DMS 273 treated with DMSO at 0.1 percent for 48 hours (cell line): Measurements from ENCODE around the gene TPCN1.
A peak's percentile ranks its signal among the peaks of the same experiment; 100 is the strongest.

Experiments used
- DNase-seq: peaks from one replicate; lab custom pipeline; 2025; lab: John Stamatoyannopoulos, UW

Gene TPCN1

DNA sequence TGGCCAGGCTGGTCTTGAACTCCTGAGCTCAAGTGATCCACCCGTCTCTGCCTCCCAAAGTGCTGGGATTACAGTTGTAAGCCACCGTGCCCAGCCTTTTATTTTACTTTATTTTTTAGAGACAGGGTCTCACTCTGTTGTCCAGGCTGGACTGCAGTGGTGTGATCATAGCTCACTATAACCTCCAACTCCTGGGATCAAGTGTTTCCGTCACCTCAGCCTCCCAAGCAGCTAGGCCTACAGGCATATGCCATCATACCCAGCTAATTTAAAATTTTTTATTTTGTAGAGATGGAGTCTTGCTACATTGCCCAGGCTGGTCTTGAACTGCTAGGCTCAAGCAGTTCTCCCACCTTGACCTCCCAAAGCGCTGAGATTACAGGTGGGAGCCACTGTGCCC is 3.7 kb downstream of the TPCN1 start:
- DNase-seq, result no peak

DNA sequence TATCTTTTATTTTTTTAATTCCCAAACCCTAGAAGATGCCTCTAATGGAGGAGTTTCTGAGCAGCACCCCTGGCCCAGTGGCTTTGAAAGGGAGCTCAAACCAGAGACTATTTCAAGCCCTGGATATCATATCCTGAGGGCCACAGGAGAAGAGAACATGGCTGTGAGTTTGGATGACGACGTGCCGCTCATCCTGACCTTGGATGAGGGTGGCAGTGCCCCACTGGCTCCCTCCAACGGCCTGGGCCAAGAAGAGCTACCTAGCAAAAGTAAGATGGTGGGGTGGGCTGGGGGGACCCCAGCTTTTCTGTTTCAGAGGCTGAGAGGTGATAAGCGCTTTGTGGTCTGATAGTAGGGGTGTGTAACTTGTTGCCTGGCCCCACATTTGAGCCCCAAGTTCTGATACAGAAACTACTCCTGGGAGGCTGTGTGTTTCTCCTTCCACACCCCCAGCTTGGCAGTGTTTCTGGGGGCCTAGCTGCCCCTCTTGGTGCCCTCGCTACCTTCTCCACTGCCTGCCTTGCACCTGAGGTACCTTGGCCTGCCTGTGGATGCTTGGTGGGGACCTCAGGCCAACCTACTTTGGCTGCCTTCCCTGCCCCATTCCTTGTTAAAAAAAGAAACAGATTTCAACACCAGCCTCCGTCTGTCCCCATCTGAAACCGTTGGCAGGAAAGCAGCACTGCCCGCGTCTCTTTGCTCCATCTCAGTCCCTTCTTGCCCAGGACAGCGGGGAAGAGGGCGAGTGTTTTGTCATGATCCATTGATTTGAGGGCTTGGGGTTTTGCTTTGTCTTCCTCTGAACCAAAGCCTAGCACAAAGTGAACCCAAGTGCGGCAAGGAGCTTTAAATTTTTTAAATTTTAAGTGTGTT is 5.7 kb downstream of the TPCN1 start:
- DNase-seq, result no peak

DNA sequence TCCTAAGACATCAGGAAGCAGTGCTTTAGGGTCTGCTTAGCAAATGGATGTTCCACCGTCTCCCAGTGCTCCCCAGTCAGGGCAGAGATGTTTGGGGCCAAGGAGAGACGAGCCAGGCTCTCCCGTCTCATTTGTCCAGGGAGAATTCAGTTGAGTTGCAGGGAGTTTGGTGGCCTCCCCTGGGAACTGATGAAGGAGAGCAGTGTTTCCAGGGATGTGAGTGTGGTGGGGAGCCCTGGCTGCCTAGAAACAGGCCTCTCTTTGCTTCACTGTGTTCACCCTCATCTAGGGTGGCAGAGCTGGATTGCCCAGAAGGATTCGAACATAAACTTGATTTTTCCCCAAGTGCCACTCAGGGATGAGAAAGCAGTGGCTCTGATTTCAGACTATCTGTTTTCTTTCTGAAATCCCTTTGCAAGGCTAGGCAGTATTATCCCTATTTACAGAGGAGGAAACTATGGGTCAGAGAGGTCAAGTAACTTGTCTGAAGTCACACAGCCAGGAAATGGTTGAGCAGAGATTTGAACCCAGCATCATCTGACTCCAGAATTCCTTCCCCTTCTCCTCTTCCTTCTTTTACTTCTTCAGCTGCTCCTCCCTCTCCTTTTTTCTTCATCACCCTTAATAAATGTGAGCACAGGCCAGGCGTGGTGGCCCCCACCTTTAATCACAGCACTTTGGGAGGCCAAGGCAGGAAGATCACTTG is 6.6 kb downstream of the TPCN1 start:
- DNase-seq, result no peak

DNA sequence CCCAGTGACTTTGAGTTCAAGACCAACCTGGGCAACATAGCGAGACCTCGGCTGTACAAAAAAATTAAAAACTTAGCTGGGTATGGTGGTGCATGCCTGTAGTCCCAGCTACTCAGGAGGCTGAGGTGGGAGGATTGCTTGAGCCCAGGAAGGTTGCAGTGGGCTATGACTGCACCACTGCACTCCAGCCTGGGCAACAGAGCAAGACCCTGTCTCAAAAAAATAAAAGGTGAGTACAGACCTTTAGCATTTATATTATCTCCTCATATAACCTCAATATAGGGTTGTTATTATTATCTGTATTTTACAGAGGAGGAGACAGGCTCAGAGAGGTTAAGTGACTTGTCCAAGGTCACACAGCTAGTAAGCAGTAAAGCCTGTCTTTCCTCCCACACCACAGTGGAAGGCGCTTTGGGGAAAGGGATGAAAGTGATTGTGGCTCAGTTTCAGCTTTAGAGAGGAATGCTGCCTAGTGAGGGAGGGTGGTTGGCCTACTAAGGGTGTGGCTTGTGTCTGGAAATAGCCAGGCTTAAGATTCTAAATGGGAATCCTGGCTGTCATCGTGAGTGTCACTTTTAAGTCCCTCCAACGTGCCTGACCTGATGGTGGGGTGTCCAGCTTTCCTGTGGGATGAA is 7.2 kb downstream of the TPCN1 start:
- no peak for DNase-seq

DNA sequence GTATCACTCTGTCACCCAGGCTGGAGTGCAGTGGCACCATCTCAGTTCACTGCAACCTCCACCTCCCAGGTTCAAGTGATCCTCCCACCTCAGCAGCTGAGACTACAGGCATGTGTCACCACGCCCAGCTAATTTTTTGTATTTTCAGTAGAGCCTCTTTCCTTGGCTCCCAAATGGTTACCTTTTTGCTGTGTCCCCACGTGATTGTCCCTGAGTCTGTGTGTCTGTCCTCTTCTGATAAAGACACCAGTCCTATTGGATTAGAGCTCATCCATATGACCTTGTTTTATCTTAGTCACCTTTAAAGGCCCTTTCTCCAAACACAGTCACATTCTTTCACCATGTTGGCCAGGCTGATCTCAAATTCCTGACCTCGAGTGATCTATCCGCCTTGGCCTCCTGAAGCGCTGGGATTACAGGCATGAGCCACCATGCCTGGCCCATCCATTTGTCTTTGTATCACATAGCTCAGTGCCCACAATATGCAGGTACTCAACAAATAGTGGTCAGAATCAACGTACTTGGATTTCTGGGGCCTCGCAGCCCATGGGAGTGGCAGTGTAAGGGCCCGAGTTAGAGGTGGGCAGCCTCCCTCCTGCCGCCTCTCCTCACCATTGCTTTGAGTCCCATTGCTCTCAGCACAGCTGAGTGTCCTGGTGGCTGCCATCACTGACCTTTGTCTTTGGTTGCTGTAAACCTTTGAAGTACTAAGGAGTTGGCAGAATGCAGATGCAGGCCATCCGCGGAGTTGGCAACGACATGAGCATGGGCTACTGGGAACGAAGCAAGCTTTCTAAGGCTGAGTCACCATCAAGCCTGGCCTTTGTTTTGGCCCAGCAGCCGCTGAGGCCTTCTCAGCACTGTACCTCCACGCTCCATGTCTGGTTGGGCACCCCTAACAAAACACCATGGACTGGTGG is 9.3 kb downstream of the TPCN1 start:
- no peak for DNase-seq

DNA sequence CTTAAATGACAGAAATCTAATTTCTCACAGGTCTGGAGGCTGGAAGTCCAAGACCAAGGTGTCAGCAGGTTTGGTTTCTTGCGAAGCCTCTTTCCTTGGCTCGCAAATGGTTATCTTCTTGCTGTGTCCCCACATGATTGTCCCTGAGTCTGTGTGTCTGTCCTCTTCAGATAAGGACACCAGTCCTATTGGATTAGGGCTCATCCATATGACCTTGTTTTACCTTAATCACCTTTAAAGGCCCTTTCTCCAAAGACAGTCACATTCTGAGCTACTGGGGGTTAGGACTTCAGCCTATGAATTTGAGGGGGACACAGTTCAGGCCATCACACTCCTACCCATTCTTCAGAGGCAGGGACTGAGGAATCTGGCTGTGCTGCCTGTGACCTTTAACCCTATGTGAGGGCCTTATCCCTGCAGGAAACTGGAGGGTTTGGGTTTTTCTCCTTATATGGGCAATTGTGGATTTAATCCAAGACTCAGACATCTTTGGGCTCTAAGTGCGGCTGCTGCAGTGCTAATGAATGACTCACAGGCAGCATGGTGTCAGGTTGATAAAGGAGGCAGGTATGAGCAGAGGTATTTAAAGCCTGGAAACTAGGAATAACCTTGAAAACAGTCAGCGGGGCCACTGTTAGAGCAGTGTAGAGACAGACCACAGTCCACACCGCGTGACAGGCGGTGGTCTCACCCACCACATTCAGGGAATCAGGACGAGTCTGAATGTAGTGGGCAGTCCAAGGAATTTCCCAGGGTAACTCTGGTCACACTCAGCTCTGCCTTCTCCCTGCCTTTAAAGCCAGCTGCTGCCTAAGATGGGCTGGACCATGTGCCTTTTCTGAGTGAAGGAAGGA is 10.2 kb downstream of the TPCN1 start:
- DNase-seq, result no peak

DNA sequence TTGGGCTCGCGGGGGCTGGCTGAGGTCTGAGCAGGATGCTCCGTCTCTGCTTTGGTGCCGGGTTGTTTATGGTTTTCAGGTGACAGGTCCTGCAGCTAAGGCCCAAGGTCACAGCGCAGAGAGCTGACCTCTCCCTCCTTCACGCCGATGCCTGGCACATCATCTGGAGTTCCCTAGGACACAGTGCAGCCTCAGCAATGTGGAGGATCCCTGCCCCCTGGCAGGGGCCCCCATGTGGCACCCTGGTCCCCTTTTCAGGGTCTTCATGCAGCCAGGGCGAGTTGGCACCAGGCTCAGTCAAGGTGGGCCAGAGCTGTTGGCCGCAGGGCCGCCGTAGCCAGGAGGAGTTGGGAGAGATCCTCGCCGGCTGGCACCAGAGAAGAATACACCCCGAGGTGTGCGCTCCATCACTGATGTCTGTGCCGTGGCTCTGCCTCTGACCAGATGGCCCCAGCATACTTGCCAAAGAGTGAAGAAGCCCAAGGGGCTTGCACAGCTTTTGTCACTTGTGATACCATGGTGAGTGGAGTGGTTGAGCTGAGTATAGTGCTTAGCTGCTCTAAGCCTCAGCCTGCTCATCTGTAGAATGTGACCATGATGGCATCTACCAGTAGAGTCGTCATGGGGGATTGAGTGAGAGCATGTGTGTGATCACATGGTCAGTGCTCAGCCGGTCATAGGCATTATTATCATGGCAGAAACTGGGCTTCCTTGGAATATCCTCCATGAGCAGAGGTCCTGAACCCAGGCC is 11.0 kb downstream of the TPCN1 start:
- no peak for DNase-seq

DNA sequence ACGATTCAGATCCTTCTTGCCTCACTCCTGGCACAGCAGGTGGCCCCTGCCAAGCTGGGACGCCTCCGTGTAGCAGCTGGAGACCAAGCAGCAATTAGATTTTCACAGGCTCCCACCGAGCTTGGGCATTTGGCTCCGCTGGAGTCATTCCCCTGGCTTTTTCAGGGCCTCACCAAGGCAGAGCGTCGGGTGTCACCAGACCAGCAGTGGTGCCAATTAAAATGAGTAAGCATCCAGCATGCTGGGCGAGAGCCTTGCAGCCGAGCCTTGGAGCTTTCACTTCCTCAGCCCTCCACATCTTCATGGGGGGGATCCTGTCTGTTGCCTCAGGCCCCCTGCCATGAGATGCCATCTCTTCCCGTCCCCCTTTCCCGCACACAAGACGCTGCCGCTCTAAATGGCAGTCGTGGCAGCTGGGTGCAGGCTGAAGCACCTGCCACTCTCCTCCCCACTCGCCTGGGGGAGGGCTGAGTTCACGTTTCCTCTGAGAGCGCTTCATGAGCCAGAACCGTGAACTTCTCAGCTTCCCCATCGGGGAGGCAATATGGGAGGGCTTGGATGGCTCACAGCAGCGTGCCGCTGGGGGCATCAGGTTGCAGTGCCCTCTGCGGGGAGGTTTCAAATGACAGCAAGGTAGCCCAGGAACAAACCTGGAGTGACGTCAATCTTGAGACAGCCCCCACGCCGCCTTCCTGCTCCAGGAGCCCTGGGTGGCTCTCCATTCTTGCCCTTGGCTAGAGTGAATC is 11.7 kb downstream of the TPCN1 start:
- peak; percentile 72 for DNase-seq

DNA sequence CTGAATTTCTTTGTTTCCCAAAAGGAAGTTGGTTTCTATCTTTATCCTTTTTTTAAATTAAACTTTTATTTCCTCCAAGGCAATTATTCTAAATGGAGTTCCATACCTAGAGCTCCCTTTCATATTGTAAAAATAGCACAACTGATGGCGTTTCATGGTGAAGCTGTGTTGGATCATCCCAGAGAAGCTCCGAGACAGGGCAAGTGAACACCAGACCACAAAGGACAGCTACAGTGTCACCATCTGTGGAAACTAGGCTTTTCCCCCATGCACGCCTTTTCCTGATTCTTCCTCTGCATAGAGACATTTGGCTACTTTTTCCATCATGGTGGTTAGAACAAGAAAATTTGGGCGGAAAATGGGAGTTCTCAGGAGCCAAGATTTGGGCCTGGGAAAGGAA is 12.7 kb downstream of the TPCN1 start:
- no peak for DNase-seq

DNA sequence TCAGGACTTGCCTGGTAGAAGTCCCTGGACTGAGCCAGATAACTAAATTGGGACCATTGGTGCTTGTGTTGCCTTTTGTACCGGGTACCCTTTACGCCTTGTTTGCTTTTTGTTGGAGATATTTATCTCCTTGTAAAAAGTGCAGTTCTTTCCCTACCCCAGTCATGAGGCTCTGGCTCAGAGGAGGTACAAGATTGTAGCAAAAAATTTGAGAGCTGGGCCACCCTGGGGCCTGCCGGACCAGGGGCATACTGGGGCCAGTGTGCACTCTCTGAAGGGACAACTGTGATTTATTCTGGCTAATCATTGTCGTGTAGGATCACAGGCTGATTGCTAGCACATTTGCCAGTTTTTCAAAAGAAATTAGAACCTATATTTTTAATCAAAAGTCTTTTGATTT is 13.2 kb downstream of the TPCN1 start:
- DNase-seq, result no peak

DNA sequence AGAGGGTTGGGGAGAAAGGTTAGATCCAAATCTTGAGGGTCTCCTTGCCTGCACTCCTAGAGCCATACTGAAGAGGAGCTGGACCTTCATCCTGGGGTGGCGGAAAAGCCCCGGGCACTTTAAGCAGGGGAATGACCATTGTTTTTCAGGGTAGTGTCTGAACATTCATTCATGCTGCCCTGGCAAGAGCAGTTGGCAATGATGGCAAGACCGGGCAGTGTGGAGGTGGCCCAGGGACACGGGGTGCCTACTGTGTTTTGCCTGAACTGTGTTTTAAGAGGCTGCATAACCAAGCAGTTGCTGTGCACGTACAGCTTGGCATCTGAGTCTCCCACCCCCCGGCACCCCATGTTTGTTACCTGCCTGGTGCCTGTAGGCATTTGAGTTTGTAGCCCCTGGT is 14.7 kb downstream of the TPCN1 start:
- no peak for DNase-seq

DNA sequence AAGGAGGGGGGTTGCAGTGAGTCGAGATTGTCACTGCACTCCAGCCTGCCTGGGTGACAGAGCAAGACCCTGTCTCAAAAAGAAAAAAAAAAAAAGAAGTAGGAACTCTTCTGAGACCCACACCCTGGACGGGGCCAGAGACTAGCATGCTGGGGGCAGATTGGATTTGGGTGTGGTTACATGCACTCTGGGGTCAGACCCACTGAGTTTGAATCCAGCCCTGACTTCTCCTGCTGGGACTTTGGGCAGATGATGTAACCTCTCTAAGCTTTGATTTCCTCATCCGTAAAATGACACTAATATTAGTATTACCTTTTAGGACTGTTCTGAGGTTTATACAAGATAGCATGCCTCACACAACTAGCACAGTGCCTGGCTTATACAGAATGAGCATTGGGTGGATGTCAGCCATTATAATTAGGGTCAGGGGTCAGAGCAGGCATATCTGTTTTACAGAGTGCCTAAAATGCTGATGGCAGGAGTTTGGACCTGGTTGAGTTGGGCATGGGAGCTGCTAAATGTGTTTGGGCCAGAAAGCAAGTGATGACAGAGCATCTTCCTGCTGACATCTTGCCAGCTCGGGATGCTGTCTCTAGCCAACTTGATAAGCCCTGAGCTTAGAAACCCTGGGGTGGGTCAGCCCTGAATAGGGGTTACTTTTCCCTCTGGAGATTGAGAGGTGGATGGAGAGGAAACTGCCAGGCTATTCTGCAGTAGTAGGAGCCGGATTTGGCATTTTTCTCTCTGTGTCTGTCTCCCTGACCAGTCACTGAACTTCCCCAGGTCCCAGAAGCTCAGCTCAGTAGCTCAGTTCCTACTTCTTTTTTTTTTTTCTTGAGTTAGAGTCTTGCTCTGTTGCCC is 15.5 kb downstream of the TPCN1 start:
- no peak for DNase-seq

DNA sequence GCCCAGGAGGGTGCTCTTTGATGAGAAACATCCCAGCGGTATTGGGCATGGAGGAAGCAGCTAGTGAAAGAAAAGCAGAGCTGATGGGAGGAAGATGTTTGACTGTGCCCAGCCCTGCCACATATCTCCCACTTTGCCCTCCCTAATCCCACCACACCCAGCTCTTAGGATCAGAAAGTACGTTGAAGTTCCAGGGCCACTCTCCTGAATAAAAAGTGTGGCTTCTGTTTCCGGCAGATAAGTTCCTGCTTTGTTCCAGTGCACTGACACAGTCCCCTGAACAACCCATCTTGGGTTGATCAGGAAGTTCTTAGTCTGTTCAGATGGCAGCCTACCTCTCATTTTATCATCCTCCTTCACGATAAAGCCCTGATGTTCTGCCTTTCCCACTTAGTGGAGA is 16.5 kb downstream of the TPCN1 start:
- no peak for DNase-seq

DNA sequence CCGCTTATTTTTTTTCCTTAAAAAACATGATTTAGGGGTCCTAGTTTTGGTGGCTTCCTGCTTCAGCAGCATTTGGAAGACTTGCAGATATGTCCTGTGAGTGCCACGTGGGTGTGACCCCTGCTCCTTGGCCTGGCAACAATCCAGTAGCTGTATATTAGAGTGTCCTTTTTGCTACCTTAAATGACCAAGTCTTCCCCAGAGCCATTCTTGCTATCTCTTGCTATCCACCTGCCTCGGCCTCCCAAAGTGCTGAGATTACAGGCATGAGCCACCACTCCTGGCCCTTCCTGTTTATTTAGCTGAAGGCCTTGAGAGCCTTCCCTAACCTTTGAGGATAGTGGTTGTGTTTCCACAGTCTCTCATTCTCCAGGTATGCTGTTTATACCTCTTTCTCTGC is 17.0 kb downstream of the TPCN1 start:
- no peak for DNase-seq

DNA sequence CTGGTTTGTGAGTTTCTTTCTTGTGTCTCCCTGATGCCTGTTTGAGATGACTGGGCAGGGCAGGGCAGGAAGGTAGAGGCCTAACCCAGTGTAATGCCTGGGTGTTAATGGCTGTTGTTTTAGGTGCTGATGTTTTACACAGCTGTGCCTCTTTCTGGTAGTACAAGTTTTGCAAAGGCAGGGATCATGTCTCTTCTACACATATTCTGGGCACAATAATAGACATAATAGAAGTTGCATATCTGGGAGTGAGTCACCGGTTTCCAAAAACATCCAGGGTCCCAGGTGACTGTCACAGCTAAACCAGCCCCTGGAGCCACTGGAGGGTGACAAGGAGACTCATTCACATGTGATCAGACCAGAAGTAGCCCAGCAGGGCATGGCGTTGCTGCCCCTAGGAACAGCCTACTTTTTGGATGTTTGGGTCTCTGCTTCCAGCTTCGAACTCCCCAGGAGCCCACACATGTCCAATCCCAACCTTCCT is 18.1 kb downstream of the TPCN1 start:
- DNase-seq, result no peak

DNA sequence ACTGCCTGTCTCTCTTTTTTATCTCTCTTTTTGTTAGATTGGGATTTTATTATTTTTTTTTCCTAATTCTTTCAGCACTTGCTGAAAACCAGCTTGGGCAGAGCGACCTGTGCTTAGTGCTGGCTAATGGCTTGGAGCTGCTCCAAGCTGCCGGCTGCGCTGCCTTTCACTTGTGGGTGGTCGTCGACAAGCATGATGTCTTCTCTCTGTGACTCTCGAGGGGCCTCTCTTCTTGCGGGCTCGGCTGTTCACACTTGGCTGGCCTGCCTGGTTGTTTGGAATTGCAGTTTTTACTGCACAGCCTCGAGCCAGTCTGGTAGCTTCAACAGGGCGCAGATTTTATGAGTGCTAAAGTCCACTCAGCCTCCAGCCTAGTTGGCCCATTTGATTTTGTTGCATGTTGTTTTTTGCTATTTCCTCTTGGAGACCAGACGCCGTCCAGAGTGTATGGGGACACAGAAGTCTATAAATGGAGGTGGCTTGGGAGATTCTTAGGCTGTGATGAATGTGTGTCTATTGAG is 18.6 kb downstream of the TPCN1 start:
- DNase-seq, result no peak

DNA sequence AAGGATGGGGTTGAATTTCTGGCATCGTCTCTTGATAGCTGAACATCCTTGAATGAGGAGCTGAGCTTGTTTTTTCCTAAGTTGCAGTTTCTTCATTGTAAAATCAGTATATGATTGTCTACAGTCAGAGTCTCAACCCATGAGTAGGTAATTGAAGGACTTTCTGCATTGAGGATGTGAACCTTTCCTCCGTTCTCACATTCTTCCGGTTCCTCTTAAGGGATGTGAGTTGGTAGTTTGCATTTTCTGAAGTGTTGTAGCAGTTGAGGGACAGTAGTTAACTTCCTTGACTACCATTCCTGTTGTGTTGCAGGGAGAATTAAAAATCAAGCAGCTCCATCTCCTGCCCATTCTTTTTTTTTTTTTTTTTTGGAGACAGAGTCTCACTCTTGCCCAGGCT is 19.1 kb downstream of the TPCN1 start:
- no peak for DNase-seq
